ENCODE data around the gene PRPS1.

PRPS1 gene

DNA sequence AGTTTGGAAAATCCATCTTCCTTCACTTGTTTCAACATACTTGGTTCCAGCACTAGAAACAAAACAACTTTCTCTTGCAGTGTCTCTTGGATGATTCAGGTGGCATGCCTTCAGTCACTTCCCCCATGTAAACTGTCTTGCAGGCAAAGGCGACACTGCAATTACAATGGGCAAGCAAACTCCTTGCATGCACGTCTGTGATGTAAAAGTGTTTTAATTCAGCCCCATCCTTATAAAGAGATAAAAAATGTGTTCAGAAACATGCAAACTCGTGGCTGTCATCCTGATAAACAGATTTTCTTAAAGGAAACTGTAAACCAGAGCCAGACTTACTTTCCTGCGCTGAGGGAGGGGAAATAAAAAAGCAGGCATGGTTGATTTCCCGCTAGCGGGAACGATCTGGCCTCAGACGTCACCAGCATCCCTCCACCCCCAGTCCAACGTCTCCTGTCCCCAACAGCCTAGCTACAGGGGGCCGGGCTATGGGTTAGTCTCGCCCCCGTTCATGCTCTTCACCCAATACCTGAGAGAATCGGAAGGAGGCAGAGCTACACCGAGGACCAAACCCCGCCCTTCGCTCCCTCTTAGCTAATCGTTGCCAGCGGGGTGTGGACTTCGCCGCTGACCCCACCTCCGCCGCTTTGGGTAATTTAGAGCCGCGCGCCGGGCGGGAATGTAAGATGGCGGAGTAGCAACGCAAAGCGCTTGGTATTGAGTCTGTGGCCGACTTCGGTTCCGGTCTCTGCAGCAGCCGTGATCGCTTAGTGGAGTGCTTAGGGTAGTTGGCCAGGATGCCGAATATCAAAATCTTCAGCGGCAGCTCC lies at the start of gene PRPS1 (continued):
- TF ChIP-seq, protein P1, sequence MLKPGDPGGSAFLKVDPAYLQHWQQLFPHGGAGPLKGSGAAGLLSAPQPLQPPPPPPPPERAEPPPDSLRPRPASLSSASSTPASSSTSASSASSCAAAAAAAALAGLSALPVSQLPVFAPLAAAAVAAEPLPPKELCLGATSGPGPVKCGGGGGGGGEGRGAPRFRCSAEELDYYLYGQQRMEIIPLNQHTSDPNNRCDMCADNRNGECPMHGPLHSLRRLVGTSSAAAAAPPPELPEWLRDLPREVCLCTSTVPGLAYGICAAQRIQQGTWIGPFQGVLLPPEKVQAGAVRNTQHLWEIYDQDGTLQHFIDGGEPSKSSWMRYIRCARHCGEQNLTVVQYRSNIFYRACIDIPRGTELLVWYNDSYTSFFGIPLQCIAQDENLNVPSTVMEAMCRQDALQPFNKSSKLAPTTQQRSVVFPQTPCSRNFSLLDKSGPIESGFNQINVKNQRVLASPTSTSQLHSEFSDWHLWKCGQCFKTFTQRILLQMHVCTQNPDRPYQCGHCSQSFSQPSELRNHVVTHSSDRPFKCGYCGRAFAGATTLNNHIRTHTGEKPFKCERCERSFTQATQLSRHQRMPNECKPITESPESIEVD (tag by site-specific recombination; IDR thresholded peaks at IDR 0.05) = no peak
- TF ChIP-seq SP3 (tag by site-specific recombination; IDR thresholded peaks at IDR 0.05) (peak; percentile 62), ZNF701 (tag by site-specific recombination; IDR thresholded peaks at IDR 0.05) (no peak), HOXD13 (CRISPR knock-in tag; IDR thresholded peaks at IDR 0.05; ENCODE audit: borderline replicate concordance) (no peak), ZNF155 (tag by site-specific recombination; IDR thresholded peaks at IDR 0.05) (no peak), ZNF629 (tag by site-specific recombination; IDR thresholded peaks at IDR 0.05) (peak; percentile 84), ZNF221 (tag by site-specific recombination; IDR thresholded peaks at IDR 0.05; ENCODE audit: borderline replicate concordance) (no peak), ZNF391 (tag by site-specific recombination; IDR thresholded peaks at IDR 0.05; ENCODE audit: borderline replicate concordance, low read depth) (no peak), ZBTB7A (tag by site-specific recombination; IDR thresholded peaks at IDR 0.05; ENCODE audit: low read depth) (no peak), ZNF366 (tag by site-specific recombination; conservative IDR thresholded peaks at IDR 0.05) (0 out of 2 replicates have a peak, but pooled peaks have one; percentile 28), ZNF837 (tag by site-specific recombination; IDR thresholded peaks at IDR 0.05) (no peak), ZNF585B (tag by site-specific recombination; IDR thresholded peaks at IDR 0.05) (no peak), ZNF341 (tag by site-specific recombination; IDR thresholded peaks at IDR 0.05; ENCODE audit: low read depth) (peak; percentile 66), PRDM1 (tag by site-specific recombination; IDR thresholded peaks at IDR 0.05) (peak; percentile 65), ZNF600 (tag by site-specific recombination; IDR thresholded peaks at IDR 0.05) (peak; percentile 42; the same call in 1 of the 2 replicates), ZNF174 (tag by site-specific recombination; IDR thresholded peaks at IDR 0.05) (no peak), ZNF302 (tag by site-specific recombination; IDR thresholded peaks at IDR 0.05; ENCODE audit: low read depth) (no peak), MYNN (tag by site-specific recombination; IDR thresholded peaks at IDR 0.05; ENCODE audit: borderline replicate concordance) (no peak), YY1 (tag by site-specific recombination; IDR thresholded peaks at IDR 0.05) (0 out of 2 replicates have a peak, but pooled peaks have one; percentile 63), KLF10 (tag by site-specific recombination; IDR thresholded peaks at IDR 0.05) (0 out of 2 replicates have a peak, but pooled peaks have one; percentile 28), ZNF37A (tag by site-specific recombination; IDR thresholded peaks at IDR 0.05) (no peak), ZNF677 (tag by site-specific recombination; IDR thresholded peaks at IDR 0.05) (no peak), ZNF146 (tag by site-specific recombination; IDR thresholded peaks at IDR 0.05) (no peak), BCL11B (tag by site-specific recombination; IDR thresholded peaks at IDR 0.05; ENCODE audit: low read depth) (no peak), ZNF311 (tag by site-specific recombination; IDR thresholded peaks at IDR 0.05; ENCODE audit: borderline replicate concordance) (no peak)
- TF ChIP-seq, protein P2, sequence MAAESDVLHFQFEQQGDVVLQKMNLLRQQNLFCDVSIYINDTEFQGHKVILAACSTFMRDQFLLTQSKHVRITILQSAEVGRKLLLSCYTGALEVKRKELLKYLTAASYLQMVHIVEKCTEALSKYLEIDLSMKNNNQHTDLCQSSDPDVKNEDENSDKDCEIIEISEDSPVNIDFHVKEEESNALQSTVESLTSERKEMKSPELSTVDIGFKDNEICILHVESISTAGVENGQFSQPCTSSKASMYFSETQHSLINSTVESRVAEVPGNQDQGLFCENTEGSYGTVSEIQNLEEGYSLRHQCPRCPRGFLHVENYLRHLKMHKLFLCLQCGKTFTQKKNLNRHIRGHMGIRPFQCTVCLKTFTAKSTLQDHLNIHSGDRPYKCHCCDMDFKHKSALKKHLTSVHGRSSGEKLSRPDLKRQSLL (tag by site-specific recombination; IDR thresholded peaks at IDR 0.05) = no peak
- TF ChIP-seq, protein P3, sequence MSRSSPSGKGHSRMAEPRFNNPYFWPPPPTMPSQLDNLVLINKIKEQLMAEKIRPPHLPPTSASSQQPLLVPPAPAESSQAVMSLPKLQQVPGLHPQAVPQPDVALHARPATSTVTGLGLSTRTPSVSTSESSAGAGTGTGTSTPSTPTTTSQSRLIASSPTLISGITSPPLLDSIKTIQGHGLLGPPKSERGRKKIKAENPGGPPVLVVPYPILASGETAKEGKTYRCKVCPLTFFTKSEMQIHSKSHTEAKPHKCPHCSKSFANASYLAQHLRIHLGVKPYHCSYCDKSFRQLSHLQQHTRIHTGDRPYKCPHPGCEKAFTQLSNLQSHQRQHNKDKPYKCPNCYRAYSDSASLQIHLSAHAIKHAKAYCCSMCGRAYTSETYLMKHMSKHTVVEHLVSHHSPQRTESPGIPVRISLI (tag by site-specific recombination; IDR thresholded peaks at IDR 0.05) = peak; percentile 79
- TF ChIP-seq, protein P4, sequence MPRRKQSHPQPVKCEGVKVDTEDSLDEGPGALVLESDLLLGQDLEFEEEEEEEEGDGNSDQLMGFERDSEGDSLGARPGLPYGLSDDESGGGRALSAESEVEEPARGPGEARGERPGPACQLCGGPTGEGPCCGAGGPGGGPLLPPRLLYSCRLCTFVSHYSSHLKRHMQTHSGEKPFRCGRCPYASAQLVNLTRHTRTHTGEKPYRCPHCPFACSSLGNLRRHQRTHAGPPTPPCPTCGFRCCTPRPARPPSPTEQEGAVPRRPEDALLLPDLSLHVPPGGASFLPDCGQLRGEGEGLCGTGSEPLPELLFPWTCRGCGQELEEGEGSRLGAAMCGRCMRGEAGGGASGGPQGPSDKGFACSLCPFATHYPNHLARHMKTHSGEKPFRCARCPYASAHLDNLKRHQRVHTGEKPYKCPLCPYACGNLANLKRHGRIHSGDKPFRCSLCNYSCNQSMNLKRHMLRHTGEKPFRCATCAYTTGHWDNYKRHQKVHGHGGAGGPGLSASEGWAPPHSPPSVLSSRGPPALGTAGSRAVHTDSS (tag by site-specific recombination; IDR thresholded peaks at IDR 0.05) = no peak
- TF ChIP-seq, protein P5, sequence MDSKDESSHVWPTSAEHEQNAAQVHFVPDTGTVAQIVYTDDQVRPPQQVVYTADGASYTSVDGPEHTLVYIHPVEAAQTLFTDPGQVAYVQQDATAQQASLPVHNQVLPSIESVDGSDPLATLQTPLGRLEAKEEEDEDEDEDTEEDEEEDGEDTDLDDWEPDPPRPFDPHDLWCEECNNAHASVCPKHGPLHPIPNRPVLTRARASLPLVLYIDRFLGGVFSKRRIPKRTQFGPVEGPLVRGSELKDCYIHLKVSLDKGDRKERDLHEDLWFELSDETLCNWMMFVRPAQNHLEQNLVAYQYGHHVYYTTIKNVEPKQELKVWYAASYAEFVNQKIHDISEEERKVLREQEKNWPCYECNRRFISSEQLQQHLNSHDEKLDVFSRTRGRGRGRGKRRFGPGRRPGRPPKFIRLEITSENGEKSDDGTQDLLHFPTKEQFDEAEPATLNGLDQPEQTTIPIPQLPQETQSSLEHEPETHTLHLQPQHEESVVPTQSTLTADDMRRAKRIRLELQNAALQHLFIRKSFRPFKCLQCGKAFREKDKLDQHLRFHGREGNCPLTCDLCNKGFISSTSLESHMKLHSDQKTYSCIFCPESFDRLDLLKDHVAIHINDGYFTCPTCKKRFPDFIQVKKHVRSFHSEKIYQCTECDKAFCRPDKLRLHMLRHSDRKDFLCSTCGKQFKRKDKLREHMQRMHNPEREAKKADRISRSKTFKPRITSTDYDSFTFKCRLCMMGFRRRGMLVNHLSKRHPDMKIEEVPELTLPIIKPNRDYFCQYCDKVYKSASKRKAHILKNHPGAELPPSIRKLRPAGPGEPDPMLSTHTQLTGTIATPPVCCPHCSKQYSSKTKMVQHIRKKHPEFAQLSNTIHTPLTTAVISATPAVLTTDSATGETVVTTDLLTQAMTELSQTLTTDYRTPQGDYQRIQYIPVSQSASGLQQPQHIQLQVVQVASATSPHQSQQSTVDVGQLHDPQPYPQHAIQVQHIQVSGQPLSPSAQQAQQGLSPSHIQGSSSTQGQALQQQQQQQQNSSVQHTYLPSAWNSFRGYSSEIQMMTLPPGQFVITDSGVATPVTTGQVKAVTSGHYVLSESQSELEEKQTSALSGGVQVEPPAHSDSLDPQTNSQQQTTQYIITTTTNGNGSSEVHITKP (tag by site-specific recombination; IDR thresholded peaks at IDR 0.05) = peak; percentile 67

Measured in HEK293 (cell line).